K562 (cell line): Measurements from ENCODE around the gene ZBTB32.

Experiments
- EGR1 ChIP-seq: fragments of 450-650 bp; conservative IDR thresholded peaks from 2 replicates; pipeline ENCODE4 v1.6.1; 2017; ENCODE audit warnings: mild to moderate bottlenecking
- HOXB6 ChIP-seq: fragments of 250-450 bp; sonication (Bioruptor Pico); IDR thresholded peaks from 2 replicates; pipeline ENCODE4 v1.5.1; 2022; ENCODE audit warnings: mild to moderate bottlenecking, borderline replicate concordance
- JUN ChIP-seq, 2 experiments: sonication (generic) in 1 of 2; formaldehyde crosslinking in 1 of 2; IDR thresholded peaks; 2 replicates each; pipeline versions ENCODE4 v1.6.1 to v1.8.0; 2012 to 2022; ENCODE audit warnings: borderline replicate concordance in 2 of 2, mild to moderate bottlenecking in 2 of 2, improper control_type of control experiment in 1 of 2, low read depth in 1 of 2, low read length in 1 of 2, missing genetic modification reagents in 1 of 2
- NFIC ChIP-seq: fragments of 450-650 bp; IDR thresholded peaks from 2 replicates; pipeline ENCODE4 v1.6.1; 2017; ENCODE audit warnings: mild to moderate bottlenecking, inconsistent platforms
- TF ChIP-seq, protein P1 (sequence below), 3 experiments: IDR thresholded peaks in 2 of 3; conservative IDR thresholded peaks in 1 of 3; 2 replicates each; pipeline ENCODE4 v1.5.1; 2011 to 2012; ENCODE audit warnings: low read length in 3 of 3, mild to moderate bottlenecking in 3 of 3, control low read depth in 2 of 3, improper control_type of control experiment in 1 of 3, inconsistent platforms in 1 of 3, low read depth in 1 of 3, mixed read lengths in 1 of 3, moderate library complexity in 1 of 3; ENCODE audit not compliant: insufficient read depth in 2 of 3

DNA sequence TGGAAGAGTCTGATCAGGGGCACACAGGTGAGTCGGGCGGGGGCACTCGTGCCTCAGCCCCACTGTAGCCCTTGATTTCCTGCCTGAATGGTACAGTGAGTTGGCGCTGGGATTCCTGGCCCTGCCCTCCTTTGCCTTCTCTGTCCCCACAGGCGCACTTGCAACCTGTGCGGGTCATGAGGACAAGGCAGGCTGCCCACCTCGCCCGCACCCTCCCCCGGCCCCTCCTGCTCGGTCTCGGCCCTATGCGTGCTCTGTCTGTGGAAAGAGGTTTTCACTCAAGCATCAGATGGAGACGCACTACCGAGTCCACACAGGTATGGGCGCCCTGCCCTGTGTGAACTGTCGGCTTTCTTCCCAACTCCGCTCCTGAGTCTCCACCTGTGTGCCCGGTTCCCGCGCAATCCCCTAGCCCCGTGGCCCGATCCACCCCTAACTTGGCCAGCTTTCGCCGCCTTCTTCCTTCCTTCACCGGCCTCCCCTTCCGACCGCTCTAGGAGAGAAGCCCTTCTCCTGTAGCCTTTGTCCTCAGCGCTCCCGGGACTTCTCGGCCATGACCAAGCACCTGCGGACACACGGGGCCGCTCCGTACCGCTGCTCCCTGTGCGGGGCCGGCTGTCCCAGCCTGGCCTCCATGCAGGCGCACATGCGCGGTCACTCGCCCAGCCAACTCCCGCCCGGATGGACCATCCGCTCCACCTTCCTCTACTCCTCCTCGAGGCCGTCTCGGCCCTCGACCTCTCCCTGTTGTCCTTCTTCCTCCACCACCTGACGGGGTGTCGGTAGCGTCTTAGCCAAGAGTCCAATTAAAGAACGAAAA is 11.8 kb downstream of the ZBTB32 start:
- TF ChIP-seq JUN (IDR thresholded peaks at IDR 0.05; ENCODE audit: borderline replicate concordance, low read depth, low read length) (no peak), JUN (CRISPR knock-in tag; IDR thresholded peaks at IDR 0.05; ENCODE audit: borderline replicate concordance) (0 out of 2 replicates have a peak, but pooled peaks have one; percentile 8), HOXB6 (CRISPR knock-in tag) (no peak), EGR1 (no peak), NFIC (no peak)
- TF ChIP-seq, protein P1, sequence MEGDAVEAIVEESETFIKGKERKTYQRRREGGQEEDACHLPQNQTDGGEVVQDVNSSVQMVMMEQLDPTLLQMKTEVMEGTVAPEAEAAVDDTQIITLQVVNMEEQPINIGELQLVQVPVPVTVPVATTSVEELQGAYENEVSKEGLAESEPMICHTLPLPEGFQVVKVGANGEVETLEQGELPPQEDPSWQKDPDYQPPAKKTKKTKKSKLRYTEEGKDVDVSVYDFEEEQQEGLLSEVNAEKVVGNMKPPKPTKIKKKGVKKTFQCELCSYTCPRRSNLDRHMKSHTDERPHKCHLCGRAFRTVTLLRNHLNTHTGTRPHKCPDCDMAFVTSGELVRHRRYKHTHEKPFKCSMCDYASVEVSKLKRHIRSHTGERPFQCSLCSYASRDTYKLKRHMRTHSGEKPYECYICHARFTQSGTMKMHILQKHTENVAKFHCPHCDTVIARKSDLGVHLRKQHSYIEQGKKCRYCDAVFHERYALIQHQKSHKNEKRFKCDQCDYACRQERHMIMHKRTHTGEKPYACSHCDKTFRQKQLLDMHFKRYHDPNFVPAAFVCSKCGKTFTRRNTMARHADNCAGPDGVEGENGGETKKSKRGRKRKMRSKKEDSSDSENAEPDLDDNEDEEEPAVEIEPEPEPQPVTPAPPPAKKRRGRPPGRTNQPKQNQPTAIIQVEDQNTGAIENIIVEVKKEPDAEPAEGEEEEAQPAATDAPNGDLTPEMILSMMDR (IDR thresholded peaks at IDR 0.05 in 2 of 3, conservative IDR thresholded peaks at IDR 0.05 in 1 of 3; ENCODE audit: insufficient read depth in 2 of 3, low read depth in 1 of 3, low read length in 3 of 3) = no peak
